ENCODE results near the gene LIME1. TPM values are rescaled to one million over a fixed set of nuclear protein-coding genes. Genes with fewer than 3 reads are reported as not detected.

Gene LIME1
- total RNA-seq, 1 experiment from 2014 or later = 27.4 TPM

- H2AFZ ChIP-seq (ENCODE audit: low read depth, low read length, poor library complexity, severe bottlenecking) = no peak within 1 kb of the TSS
- H3K27ac ChIP-seq (ENCODE audit: low read depth, low read length) = peak within 1 kb of the TSS; percentile 96
- ATAC-seq (peak; percentile 69), DNase-seq (ENCODE audit: low read depth, low spot score) (no peak)
- TF ChIP-seq ZFX (IDR thresholded peaks at IDR 0.05) (no peak), FOSL1 (IDR thresholded peaks at IDR 0.05; ENCODE audit: low read depth) (no peak), CEBPB (IDR thresholded peaks at IDR 0.05; ENCODE audit: low read depth) (no peak), POLR2A (IDR thresholded peaks at IDR 0.05; ENCODE audit: borderline replicate concordance, extremely low read depth, insufficient read depth, insufficient read length) (no peak), POLR2AphosphoS5 (IDR thresholded peaks at IDR 0.05; ENCODE audit: low read depth, low read length) (0 out of 2 replicates have a peak, but pooled peaks have one; percentile 45), SP1 (IDR thresholded peaks at IDR 0.05; ENCODE audit: low read depth) (no peak), SRF (IDR thresholded peaks at IDR 0.05; ENCODE audit: low read depth) (no peak), EZH2 (IDR thresholded peaks at IDR 0.05) (no peak)
- H3K9me3 ChIP-seq (ENCODE audit: control insufficient read depth in 1 of 2, insufficient read depth in 1 of 2, low read depth in 1 of 2, low read length in 2 of 2) = no peaks in the 10 kb centered on the region
- ChIA-PET RAD21 (ENCODE audit: low non-redundant PET in 1 of 2, low total read pairs in 2 of 2, uncharacterized antibody in 2 of 2, unreplicated experiment in 2 of 2) (no interaction called here), POLR2A (no interaction called here), CTCF (no interaction called here)
- no TSS peak for BruUV-seq (replicated peaks)
- H3K9ac ChIP-seq (ENCODE audit: low read length) = peak within 1 kb of the TSS; percentile 89
- H3K4me3 ChIP-seq (replicated peaks in 1 of 2; ENCODE audit: low read depth in 1 of 2, low read length in 2 of 2) = peak within 1 kb of the TSS; percentile 76 to 85
- H3K27me3 ChIP-seq (ENCODE audit: insufficient read depth, low read length) = no peaks in the 10 kb centered on the region
- peaks cover 20 to 50% of the 10 kb centered on the region in 2 experiments; a peak in 3 of 4 replicates for H3K4me1 ChIP-seq (ENCODE audit: control insufficient read depth in 1 of 2, insufficient read depth in 2 of 2, low read length in 2 of 2)
- intact Hi-C loops (cut with micrococcal nuclease) = loop anchor here (10.0 kb wide), 1 partner anchor 125 kb away; the partner anchor contains the start of genes ABHD16B and TPD52L2
- H3K4me2 ChIP-seq (ENCODE audit: low read length) = peak within 1 kb of the TSS; percentile 78
- H3K36me3 ChIP-seq (ENCODE audit: control insufficient read depth in 1 of 2, insufficient read depth in 2 of 2, low read length in 2 of 2) = peaks cover 3 to 23% of the 10 kb centered on the region in 2 experiments; a peak in 2 of 4 replicates
- H3K79me2 ChIP-seq (ENCODE audit: insufficient read depth, low read length) = peaks cover 18% of the 10 kb centered on the region
- H3K9me2 ChIP-seq (ENCODE audit: insufficient read depth) = no peaks in the 10 kb centered on the region
- H4K20me1 ChIP-seq (ENCODE audit: insufficient read depth) = no peaks in the 10 kb centered on the region
Measured at GRCh38 chr20:63739130-63740069, 2.9 kb downstream of the LIME1 start, which contains the start of gene SLC2A4RG. Gene SLC2A4RG (plus strand): TSS chr20:63739776. CDS start chr20:63739913, 137 bp downstream.

GRCh38 chr20:63740070-63740626 is 3.7 kb downstream of the LIME1 start:
- BruUV-seq (replicated peaks) = no TSS peak
- RAD21 ChIA-PET (ENCODE audit: low non-redundant PET in 1 of 2, low total read pairs in 2 of 2, uncharacterized antibody in 2 of 2, unreplicated experiment in 2 of 2) = no interaction called here
- Histone ChIP-seq H3K9ac (ENCODE audit: low read length) (peak overlapping the region; percentile 89), H3K9me3 (ENCODE audit: control insufficient read depth in 1 of 2, insufficient read depth in 1 of 2, low read depth in 1 of 2, low read length in 2 of 2) (no peaks in the 10 kb centered on the region), H3K9me2 (ENCODE audit: insufficient read depth) (no peaks in the 10 kb centered on the region), H3K4me1 (ENCODE audit: control insufficient read depth in 1 of 2, insufficient read depth in 2 of 2, low read length in 2 of 2) (peaks cover 20 to 50% of the 10 kb centered on the region in 2 experiments; a peak in 3 of 4 replicates), H4K20me1 (ENCODE audit: insufficient read depth) (no peaks in the 10 kb centered on the region), H2AFZ (ENCODE audit: low read depth, low read length, poor library complexity, severe bottlenecking) (no peak overlapping the region), H3K4me2 (ENCODE audit: low read length) (peak overlapping the region; percentile 78), H3K27ac (ENCODE audit: low read depth, low read length) (peak overlapping the region; percentile 96), H3K36me3 (ENCODE audit: control insufficient read depth in 1 of 2, insufficient read depth in 2 of 2, low read length in 2 of 2) (peaks cover 3 to 23% of the 10 kb centered on the region in 2 experiments; a peak in 2 of 4 replicates), H3K27me3 (ENCODE audit: insufficient read depth, low read length) (no peaks in the 10 kb centered on the region), H3K4me3 (replicated peaks in 1 of 2; ENCODE audit: low read depth in 1 of 2, low read length in 2 of 2) (peak overlapping the region; percentile 76 to 85), H3K79me2 (ENCODE audit: insufficient read depth, low read length) (peaks cover 18% of the 10 kb centered on the region)
- intact Hi-C loops (cut with micrococcal nuclease) = no loop called here
- POLR2A ChIA-PET = interaction anchor here (1.6 to 1.7 kb wide), 2 partner anchors 32 to 125 kb away, joined by 6 to 12 read pairs; partner anchors contain the start of genes ARFRP1, TPD52L2 and ZGPAT
- no peak for DNase-seq (ENCODE audit: low read depth, low spot score)
- ATAC-seq = peak; percentile 21
- CTCF ChIA-PET = interaction anchor here (1.0 to 1.6 kb wide), 3 partner anchors 32 to 241 kb away, joined by 3 to 4 read pairs (median 4); partner anchors contain the start of genes ARFRP1, PRPF6 and ZGPAT
- TF ChIP-seq CTCF (IDR thresholded peaks at IDR 0.05 in 2 of 3, conservative IDR thresholded peaks at IDR 0.05 in 1 of 3; ENCODE audit: borderline replicate concordance in 1 of 3, insufficient read depth in 1 of 3, low read depth in 2 of 3, low read length in 2 of 3) (no peak), ZNF274 (IDR thresholded peaks at IDR 0.05; ENCODE audit: low read depth, low read length) (no peak), ZFX (IDR thresholded peaks at IDR 0.05) (no peak), TCF7L2 (IDR thresholded peaks at IDR 0.05; ENCODE audit: borderline replicate concordance, extremely low read depth, insufficient read depth, insufficient read length) (no peak), ZBTB33 (IDR thresholded peaks at IDR 0.05; ENCODE audit: extremely low read depth, insufficient replicate concordance, low read length) (no peak), JUND (IDR thresholded peaks at IDR 0.05) (no peak), ATF3 (IDR thresholded peaks at IDR 0.05) (no peak)
